Measurements from ENCODE around the gene COP1. TPM values are rescaled to one million over a fixed set of nuclear protein-coding genes. Genes with fewer than 3 reads are reported as not detected.

Gene COP1
- total RNA-seq, 1 experiment from 2014 or later: 36.0 TPM

- no peaks in the 10 kb centered on the region for H3K4me1 Mint-ChIP-seq
- H3K4me3 Mint-ChIP-seq: no peak overlapping the region
- peaks cover 10% of the 10 kb centered on the region for H3K9me3 Mint-ChIP-seq
- peaks cover 11% of the 10 kb centered on the region for H3K36me3 Mint-ChIP-seq
- POLR2A ChIA-PET: no interaction called here
- ATAC-seq (no peak), DNase-seq (ENCODE audit: low spot score) (no peak)
- no peak overlapping the region for H3K27ac Mint-ChIP-seq
- CTCF ChIA-PET: no interaction called here
- no peaks in the 10 kb centered on the region for H3K27me3 Mint-ChIP-seq (ENCODE audit: low read depth)
- no peak for TF ChIP-seq CDX4 (CRISPR knock-in tag; IDR thresholded peaks at IDR 0.05; ENCODE audit: borderline replicate concordance)
- no peak for TF ChIP-seq ZNF138 (CRISPR knock-in tag; conservative IDR thresholded peaks at IDR 0.05)
- TF ChIP-seq ZNF263 (CRISPR knock-in tag; IDR thresholded peaks at IDR 0.05; ENCODE audit: low read depth): no peak
- TF ChIP-seq ZNF423 (CRISPR knock-in tag; IDR thresholded peaks at IDR 0.05): no peak
- TF ChIP-seq MLX (CRISPR knock-in tag; IDR thresholded peaks at IDR 0.05): no peak
- TF ChIP-seq ELF4 (CRISPR knock-in tag; IDR thresholded peaks at IDR 0.05; ENCODE audit: low read depth): no peak
- TF ChIP-seq ZBTB21 (CRISPR knock-in tag; IDR thresholded peaks at IDR 0.05; ENCODE audit: borderline replicate concordance): no peak
- no peak for TF ChIP-seq ZNF416 (CRISPR knock-in tag; IDR thresholded peaks at IDR 0.05)
- no peak for TF ChIP-seq PRRX2 (CRISPR knock-in tag; IDR thresholded peaks at IDR 0.05)
- no peak for TF ChIP-seq TCF7 (CRISPR knock-in tag; IDR thresholded peaks at IDR 0.05; ENCODE audit: low read depth)
- TF ChIP-seq NFYB (CRISPR knock-in tag; conservative IDR thresholded peaks at IDR 0.05; ENCODE audit: low read depth): no peak
- TF ChIP-seq ATF2 (CRISPR knock-in tag; IDR thresholded peaks at IDR 0.05; ENCODE audit: borderline replicate concordance, low read depth): no peak
- no peak for TF ChIP-seq USF2 (CRISPR knock-in tag; IDR thresholded peaks at IDR 0.05)
- TF ChIP-seq CBFB (CRISPR knock-in tag; IDR thresholded peaks at IDR 0.05; ENCODE audit: low read depth): no peak
- TF ChIP-seq CREB1 (CRISPR knock-in tag; IDR thresholded peaks at IDR 0.05): no peak
These were observed 230.0 kb downstream of the COP1 start for GRCh38 chr1:175976865-175977642.

GRCh38 chr1:175969231-175969630 lies 237.9 kb downstream of the COP1 start:
- Mint-ChIP-seq H3K9me3 (no peaks in the 10 kb centered on the region), H3K27me3 (ENCODE audit: low read depth) (no peaks in the 10 kb centered on the region), H3K36me3 (peaks cover 8% of the 10 kb centered on the region), H3K27ac (no peak overlapping the region), H3K4me3 (no peak overlapping the region), H3K4me1 (no peaks in the 10 kb centered on the region)
- TF ChIP-seq NR3C1 (CRISPR knock-in tag; conservative IDR thresholded peaks at IDR 0.05; ENCODE audit: low read depth): no peak
- TF ChIP-seq SMAD3 (CRISPR knock-in tag; IDR thresholded peaks at IDR 0.05; ENCODE audit: borderline replicate concordance): no peak
- TF ChIP-seq FOXJ3 (CRISPR knock-in tag; IDR thresholded peaks at IDR 0.05; ENCODE audit: borderline replicate concordance): no peak
- no peak for TF ChIP-seq PRRX2 (CRISPR knock-in tag; IDR thresholded peaks at IDR 0.05)
- no peak for TF ChIP-seq IRF1 (CRISPR knock-in tag; IDR thresholded peaks at IDR 0.05)
- no peak for TF ChIP-seq E2F4 (CRISPR knock-in tag; IDR thresholded peaks at IDR 0.05; ENCODE audit: borderline replicate concordance, low read depth)
- no peak for TF ChIP-seq ZMAT4 (CRISPR knock-in tag; IDR thresholded peaks at IDR 0.05)
- TF ChIP-seq EMX1 (CRISPR knock-in tag; IDR thresholded peaks at IDR 0.05): no peak
- TF ChIP-seq ELF4 (CRISPR knock-in tag; IDR thresholded peaks at IDR 0.05; ENCODE audit: low read depth): no peak
- no peak for TF ChIP-seq JUN (CRISPR knock-in tag; IDR thresholded peaks at IDR 0.05)
- TF ChIP-seq HMGXB4 (CRISPR knock-in tag; IDR thresholded peaks at IDR 0.05): no peak
- no peak for TF ChIP-seq TEAD1 (CRISPR knock-in tag; IDR thresholded peaks at IDR 0.05)
- no peak for TF ChIP-seq NFE2L1 (CRISPR knock-in tag; IDR thresholded peaks at IDR 0.05)
- ChIA-PET POLR2A (no interaction called here), CTCF (interaction anchor here (0.5 kb wide), 1 partner anchor 11 kb away, joined by 4 read pairs; no protein-coding TSS in a partner anchor)
- ATAC-seq (no peak; the same call in 1 of the 2 replicates), DNase-seq (ENCODE audit: low spot score) (no peak)
